Hepatocyte (in vitro differentiated cells): ENCODE data around the gene PRPF6.

Experiments
- CTCF ChIP-seq: fragments of 200-600 bp; sonication (generic); IDR thresholded peaks from 2 replicates; pipeline ENCODE4 v1.5.1; 2016; ENCODE audit warnings: antibody characterized with exemption, mild to moderate bottlenecking; ENCODE audit not compliant: poor library complexity
- EZH2phosphoT487 ChIP-seq: fragments of 200-600 bp; sonication (generic); IDR thresholded peaks from one replicate; pipeline ENCODE4 v1.6.1; 2018; ENCODE audit warnings: antibody characterized with exemption, mild to moderate bottlenecking, low read depth, moderate library complexity; ENCODE audit not compliant: unreplicated experiment, severe bottlenecking

DNA sequence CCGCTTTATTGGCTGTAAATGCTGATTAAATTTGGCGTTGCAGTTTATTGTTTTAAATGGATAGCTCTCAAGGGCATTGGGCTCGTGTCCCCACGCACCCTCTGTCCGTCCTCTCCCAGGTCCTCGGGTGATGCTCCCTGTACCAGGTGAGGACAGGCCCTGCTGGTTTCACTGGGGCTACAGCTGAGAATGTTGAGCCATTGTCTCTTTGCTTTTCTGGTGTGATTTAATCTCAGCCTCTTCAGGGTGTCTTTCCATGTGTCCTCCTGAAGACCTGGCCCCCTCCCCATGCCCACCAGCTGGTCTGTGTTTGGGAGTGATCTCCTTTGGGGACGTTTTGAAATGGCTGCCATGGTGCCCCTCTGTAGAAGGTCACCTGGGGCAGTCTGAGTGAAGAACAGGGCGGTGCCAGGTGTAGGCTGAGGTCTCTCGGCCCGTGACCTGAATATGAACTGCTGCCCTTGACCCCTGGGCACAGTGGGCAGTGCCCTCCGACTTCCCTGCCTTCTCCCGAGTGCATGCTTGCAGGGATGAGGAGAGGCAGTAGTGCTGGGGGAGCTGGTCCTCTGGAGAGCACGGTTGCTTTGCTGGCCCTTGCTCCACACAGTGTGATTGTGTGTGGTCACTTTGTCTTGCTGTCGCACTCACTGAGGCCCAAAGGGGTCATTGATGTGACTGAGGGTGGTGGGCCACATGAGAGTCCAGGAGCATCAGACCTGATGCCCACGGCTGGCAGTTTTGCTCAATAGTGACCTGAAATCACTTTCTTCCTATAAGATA lies 42.6 kb downstream of the PRPF6 start:
- TF ChIP-seq CTCF (no peak), EZH2phosphoT487 (no peak)
